HEK293 (cell line): ENCODE measurements around the gene EHMT1.

Experiments
- REST ChIP-seq: fragments of 450-650 bp; formaldehyde crosslinking; IDR thresholded peaks from 2 replicates; pipeline ENCODE4 v1.5.1; 2016; ENCODE audit warnings: missing biosample characterization, missing genetic modification characterization
- YY1 ChIP-seq: fragments of 450-650 bp; formaldehyde crosslinking; IDR thresholded peaks from 2 replicates; pipeline ENCODE4 v1.5.1; 2018; ENCODE audit warnings: missing biosample characterization, missing genetic modification characterization
- ZNF211 ChIP-seq: fragments of 450-650 bp; formaldehyde crosslinking; IDR thresholded peaks from 2 replicates; pipeline ENCODE4 v1.5.1; 2016; ENCODE audit warnings: low read depth, missing biosample characterization, missing genetic modification characterization
- ZNF274 ChIP-seq, 2 experiments: fragments of 200-500 bp in 1 of 2; fragments of 450-650 bp in 1 of 2; sonication (Bioruptor generic) in 1 of 2; formaldehyde crosslinking in 1 of 2; IDR thresholded peaks; 2 replicates each; pipeline versions ENCODE4 v1.5.1 to v1.6.1; 2014 to 2016; ENCODE audit warnings: borderline replicate concordance in 1 of 2, inconsistent platforms in 1 of 2, low read length in 1 of 2, missing biosample characterization in 1 of 2, missing genetic modification characterization in 1 of 2
- ZNF37A ChIP-seq: fragments of 450-650 bp; IDR thresholded peaks from 2 replicates; pipeline ENCODE4 v1.5.1; 2018; ENCODE audit warnings: missing biosample characterization, missing genetic modification characterization
- ZNF544 ChIP-seq: fragments of 450-650 bp; formaldehyde crosslinking; IDR thresholded peaks from 2 replicates; pipeline ENCODE4 v1.5.0; 2017; ENCODE audit warnings: missing biosample characterization, missing genetic modification characterization
- ZNF548 ChIP-seq: fragments of 450-650 bp; formaldehyde crosslinking; IDR thresholded peaks from 2 replicates; pipeline ENCODE4 v1.5.1; 2016; ENCODE audit warnings: missing biosample characterization, missing genetic modification characterization
- ZNF692 ChIP-seq: fragments of 450-650 bp; formaldehyde crosslinking; IDR thresholded peaks from 2 replicates; pipeline ENCODE4 v1.5.1; 2016; ENCODE audit warnings: missing biosample characterization, missing genetic modification characterization
- ZNF837 ChIP-seq: fragments of 450-650 bp; formaldehyde crosslinking; IDR thresholded peaks from 2 replicates; pipeline ENCODE4 v1.5.1; 2016; ENCODE audit warnings: missing biosample characterization, missing genetic modification characterization
- TF ChIP-seq, protein P1 (sequence below): fragments of 450-650 bp; formaldehyde crosslinking; IDR thresholded peaks from 2 replicates; pipeline ENCODE4 v1.5.1; 2016; ENCODE audit warnings: missing biosample characterization, missing genetic modification characterization
- TF ChIP-seq, protein P2 (sequence below): fragments of 450-650 bp; formaldehyde crosslinking; IDR thresholded peaks from 2 replicates; pipeline ENCODE4 v1.5.1; 2016; ENCODE audit warnings: missing biosample characterization, missing genetic modification characterization, low read depth

DNA sequence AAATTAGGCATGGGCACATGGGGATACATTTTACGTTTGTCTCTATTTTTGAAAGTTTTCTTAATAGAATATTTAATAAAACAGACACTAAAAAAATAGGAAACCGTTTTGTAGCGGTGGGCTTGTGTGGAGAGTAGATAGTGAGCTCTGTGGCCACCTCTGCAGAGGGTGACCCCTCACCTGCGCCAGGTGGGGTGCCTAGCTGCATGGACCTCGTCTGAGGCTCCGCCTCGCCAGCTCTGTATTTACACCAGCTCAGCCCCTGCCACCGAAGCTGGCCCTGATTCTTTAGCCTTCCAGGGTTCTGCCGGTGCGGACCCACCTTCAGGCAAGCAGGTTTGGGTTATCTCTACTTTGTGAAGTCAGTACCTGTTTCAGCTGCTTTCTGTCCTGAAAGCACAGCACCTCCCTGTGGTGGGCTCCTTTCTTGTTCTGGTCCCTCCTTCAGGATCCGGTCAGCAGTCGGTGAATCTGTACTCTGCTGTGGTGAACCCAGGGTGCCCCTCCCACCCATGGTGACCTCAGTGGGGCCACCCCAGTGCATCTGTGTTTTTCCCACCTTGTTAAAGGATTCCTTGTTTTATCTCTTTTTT lies 153.6 kb downstream of the EHMT1 start:
- TF ChIP-seq ZNF274 (IDR thresholded peaks at IDR 0.05; ENCODE audit: low read length) = no peak
- TF ChIP-seq ZNF274 (tag by site-specific recombination; IDR thresholded peaks at IDR 0.05; ENCODE audit: borderline replicate concordance) = no peak
- TF ChIP-seq, protein P1, sequence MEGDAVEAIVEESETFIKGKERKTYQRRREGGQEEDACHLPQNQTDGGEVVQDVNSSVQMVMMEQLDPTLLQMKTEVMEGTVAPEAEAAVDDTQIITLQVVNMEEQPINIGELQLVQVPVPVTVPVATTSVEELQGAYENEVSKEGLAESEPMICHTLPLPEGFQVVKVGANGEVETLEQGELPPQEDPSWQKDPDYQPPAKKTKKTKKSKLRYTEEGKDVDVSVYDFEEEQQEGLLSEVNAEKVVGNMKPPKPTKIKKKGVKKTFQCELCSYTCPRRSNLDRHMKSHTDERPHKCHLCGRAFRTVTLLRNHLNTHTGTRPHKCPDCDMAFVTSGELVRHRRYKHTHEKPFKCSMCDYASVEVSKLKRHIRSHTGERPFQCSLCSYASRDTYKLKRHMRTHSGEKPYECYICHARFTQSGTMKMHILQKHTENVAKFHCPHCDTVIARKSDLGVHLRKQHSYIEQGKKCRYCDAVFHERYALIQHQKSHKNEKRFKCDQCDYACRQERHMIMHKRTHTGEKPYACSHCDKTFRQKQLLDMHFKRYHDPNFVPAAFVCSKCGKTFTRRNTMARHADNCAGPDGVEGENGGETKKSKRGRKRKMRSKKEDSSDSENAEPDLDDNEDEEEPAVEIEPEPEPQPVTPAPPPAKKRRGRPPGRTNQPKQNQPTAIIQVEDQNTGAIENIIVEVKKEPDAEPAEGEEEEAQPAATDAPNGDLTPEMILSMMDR (tag by site-specific recombination) = no peak
- no peak for TF ChIP-seq ZNF211 (tag by site-specific recombination)
- no peak for TF ChIP-seq ZNF692
- no peak for TF ChIP-seq ZNF548 (tag by site-specific recombination)
- TF ChIP-seq REST (tag by site-specific recombination) = no peak
- no peak for TF ChIP-seq ZNF837 (tag by site-specific recombination)
- TF ChIP-seq YY1 (tag by site-specific recombination) = no peak
- no peak for TF ChIP-seq ZNF544
- TF ChIP-seq, protein P2, sequence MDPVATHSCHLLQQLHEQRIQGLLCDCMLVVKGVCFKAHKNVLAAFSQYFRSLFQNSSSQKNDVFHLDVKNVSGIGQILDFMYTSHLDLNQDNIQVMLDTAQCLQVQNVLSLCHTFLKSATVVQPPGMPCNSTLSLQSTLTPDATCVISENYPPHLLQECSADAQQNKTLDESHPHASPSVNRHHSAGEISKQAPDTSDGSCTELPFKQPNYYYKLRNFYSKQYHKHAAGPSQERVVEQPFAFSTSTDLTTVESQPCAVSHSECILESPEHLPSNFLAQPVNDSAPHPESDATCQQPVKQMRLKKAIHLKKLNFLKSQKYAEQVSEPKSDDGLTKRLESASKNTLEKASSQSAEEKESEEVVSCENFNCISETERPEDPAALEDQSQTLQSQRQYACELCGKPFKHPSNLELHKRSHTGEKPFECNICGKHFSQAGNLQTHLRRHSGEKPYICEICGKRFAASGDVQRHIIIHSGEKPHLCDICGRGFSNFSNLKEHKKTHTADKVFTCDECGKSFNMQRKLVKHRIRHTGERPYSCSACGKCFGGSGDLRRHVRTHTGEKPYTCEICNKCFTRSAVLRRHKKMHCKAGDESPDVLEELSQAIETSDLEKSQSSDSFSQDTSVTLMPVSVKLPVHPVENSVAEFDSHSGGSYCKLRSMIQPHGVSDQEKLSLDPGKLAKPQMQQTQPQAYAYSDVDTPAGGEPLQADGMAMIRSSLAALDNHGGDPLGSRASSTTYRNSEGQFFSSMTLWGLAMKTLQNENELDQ (tag by site-specific recombination) = no peak
- no peak for TF ChIP-seq ZNF37A
